ENCODE results near the gene SMARCA4. TPM values are rescaled to one million over a fixed set of nuclear protein-coding genes. Genes with fewer than 3 reads are reported as not detected.
"Not testable (repeated sequence)": the region's sequence is repeated elsewhere in the genome, so short reads cannot be mapped to it uniquely, and the experiment has no call there.

SMARCA4 gene
- total RNA-seq, 2 experiments from 2014 or later = 89.8 to 97.6 TPM

DNA sequence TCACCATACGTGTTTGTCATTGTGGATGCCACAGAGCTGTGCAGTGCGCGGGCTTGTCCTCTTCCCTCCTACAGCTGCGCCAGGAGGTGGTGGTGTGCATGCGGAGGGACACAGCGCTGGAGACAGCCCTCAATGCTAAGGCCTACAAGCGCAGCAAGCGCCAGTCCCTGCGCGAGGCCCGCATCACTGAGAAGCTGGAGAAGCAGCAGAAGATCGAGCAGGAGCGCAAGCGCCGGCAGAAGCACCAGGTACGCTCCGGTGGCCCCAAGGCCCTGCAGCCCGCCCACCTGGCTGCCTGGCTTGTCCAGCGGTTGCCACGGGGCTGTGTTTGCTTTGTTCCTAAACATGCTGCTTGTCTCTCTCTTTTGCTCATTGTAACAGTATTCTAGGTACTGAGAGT lies 30.2 kb downstream of the SMARCA4 start:
- Mint-ChIP-seq H3K27ac (no peak overlapping the region), H3K9me3 (no peaks in the 10 kb centered on the region), H3K4me1 (peaks cover 5% of the 10 kb centered on the region), H3K36me3 (ENCODE audit: low read depth) (peaks cover 34% of the 10 kb centered on the region), H3K4me3 (no peak overlapping the region), H3K27me3 (no peaks in the 10 kb centered on the region)
- ChIA-PET POLR2A (no interaction called here), CTCF (no interaction called here)
- DNase-seq = no peak

GRCh38 chr19:10991521-10992081 lies 30.8 kb downstream of the SMARCA4 start:
- Mint-ChIP-seq H3K9me3 (no peaks in the 10 kb centered on the region), H3K4me1 (peaks cover 5% of the 10 kb centered on the region), H3K27me3 (no peaks in the 10 kb centered on the region), H3K27ac (no peak overlapping the region), H3K4me3 (no peak overlapping the region), H3K36me3 (ENCODE audit: low read depth) (peaks cover 39% of the 10 kb centered on the region)
- CTCF ChIA-PET = no interaction called here
- POLR2A ChIA-PET = interaction anchor here (0.7 kb wide), 2 partner anchors 55 to 384 kb away, joined by 3 to 4 read pairs; no protein-coding TSS in a partner anchor
- no peak for DNase-seq

DNA sequence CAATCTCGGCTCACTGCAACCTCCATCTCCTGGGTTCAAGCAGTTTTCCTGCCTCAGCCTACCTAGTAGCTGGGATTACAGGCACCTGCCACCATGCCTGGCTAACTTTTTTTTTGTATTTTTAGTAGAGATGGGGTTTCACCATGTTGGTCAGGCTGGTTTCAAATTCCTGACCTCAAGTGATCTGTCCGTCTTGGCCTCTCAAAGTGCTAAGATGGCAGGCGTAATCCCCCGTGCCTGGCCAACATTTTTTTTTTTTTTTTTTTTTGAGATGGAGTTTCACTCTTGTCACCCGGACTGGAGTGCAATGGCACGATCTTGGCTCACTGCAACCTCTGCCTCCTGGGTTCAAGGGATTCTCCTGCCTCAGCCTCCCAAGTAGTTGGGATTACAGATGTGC lies 31.3 kb downstream of the SMARCA4 start:
- H3K36me3 Mint-ChIP-seq (ENCODE audit: low read depth) = peaks cover 39% of the 10 kb centered on the region
- H3K4me3 Mint-ChIP-seq, H3K9me3 Mint-ChIP-seq, CTCF ChIA-PET, H3K4me1 Mint-ChIP-seq, H3K27me3 Mint-ChIP-seq, DNase-seq, H3K27ac Mint-ChIP-seq: not testable (repeated sequence)
- POLR2A ChIA-PET = interaction anchor here (0.7 kb wide), 2 partner anchors 56 to 383 kb away, joined by 3 to 4 read pairs; no protein-coding TSS in a partner anchor

DNA sequence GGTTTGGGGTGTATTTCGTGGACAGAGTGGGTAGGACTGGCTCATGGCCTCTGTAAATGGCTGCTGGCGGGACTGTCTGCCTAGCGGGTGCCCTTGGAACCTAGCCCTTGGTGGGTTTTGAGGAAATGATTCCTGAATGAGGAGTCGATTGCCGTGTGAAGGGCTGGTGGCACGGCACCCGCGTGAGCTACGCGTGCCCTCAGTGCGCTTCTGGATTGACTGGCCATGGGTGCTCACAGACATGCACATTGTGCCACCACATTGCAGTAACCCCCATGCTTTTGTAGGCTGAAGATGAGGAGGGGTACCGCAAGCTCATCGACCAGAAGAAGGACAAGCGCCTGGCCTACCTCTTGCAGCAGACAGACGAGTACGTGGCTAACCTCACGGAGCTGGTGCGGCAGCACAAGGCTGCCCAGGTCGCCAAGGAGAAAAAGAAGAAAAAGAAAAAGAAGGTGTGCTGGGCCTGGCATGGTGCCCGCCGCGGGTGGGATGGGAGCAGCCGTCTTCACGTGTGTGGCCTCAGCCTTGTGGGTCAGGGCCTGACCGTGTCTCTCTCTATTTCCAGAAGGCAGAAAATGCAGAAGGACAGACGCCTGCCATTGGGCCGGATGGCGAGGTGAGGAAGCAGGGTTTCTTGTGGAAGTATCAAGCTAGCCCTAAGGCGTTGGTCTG lies 35.2 kb downstream of the SMARCA4 start:
- peaks cover 43% of the 10 kb centered on the region for H3K36me3 Mint-ChIP-seq (ENCODE audit: low read depth)
- H3K27me3 Mint-ChIP-seq = no peaks in the 10 kb centered on the region
- no peaks in the 10 kb centered on the region for H3K9me3 Mint-ChIP-seq
- H3K4me3 Mint-ChIP-seq = no peak overlapping the region
- H3K27ac Mint-ChIP-seq = no peak overlapping the region
- no peak for DNase-seq
- peaks cover 5% of the 10 kb centered on the region for H3K4me1 Mint-ChIP-seq
- POLR2A ChIA-PET = no interaction called here
- CTCF ChIA-PET = no interaction called here

GRCh38 chr19:10998045-10998533 lies 37.3 kb downstream of the SMARCA4 start:
- H3K4me3 Mint-ChIP-seq = no peak overlapping the region
- H3K36me3 Mint-ChIP-seq (ENCODE audit: low read depth) = peaks cover 45% of the 10 kb centered on the region
- ChIA-PET CTCF (interaction anchor here (1.9 kb wide), 1 partner anchor 38 kb away, joined by 6 read pairs; no protein-coding TSS in a partner anchor), POLR2A (no interaction called here)
- no peaks in the 10 kb centered on the region for H3K9me3 Mint-ChIP-seq
- H3K27me3 Mint-ChIP-seq = no peaks in the 10 kb centered on the region
- H3K4me1 Mint-ChIP-seq = no peaks in the 10 kb centered on the region
- DNase-seq = no peak
- H3K27ac Mint-ChIP-seq = no peak overlapping the region

- Mint-ChIP-seq H3K27me3 (no peaks in the 10 kb centered on the region), H3K9me3 (no peaks in the 10 kb centered on the region), H3K4me1 (no peaks in the 10 kb centered on the region), H3K4me3 (no peak overlapping the region), H3K27ac (no peak overlapping the region), H3K36me3 (ENCODE audit: low read depth) (peaks cover 49% of the 10 kb centered on the region)
- ChIA-PET POLR2A (no interaction called here), CTCF (interaction anchor here (1.9 kb wide), 1 partner anchor 37 kb away, joined by 6 read pairs; no protein-coding TSS in a partner anchor)
- no peak for DNase-seq
These were observed 37.8 kb downstream of the SMARCA4 start for GRCh38 chr19:10998666-10999065.

GRCh38 chr19:11005521-11005920 lies 44.7 kb downstream of the SMARCA4 start:
- Mint-ChIP-seq H3K27me3 (no peaks in the 10 kb centered on the region), H3K36me3 (ENCODE audit: low read depth) (peaks cover 40% of the 10 kb centered on the region), H3K4me1 (no peaks in the 10 kb centered on the region), H3K4me3 (no peak overlapping the region), H3K27ac (no peak overlapping the region), H3K9me3 (no peaks in the 10 kb centered on the region)
- POLR2A ChIA-PET = no interaction called here
- CTCF ChIA-PET = no interaction called here
- DNase-seq = no peak

GRCh38 chr19:11007385-11007784 lies 46.6 kb downstream of the SMARCA4 start:
- ChIA-PET POLR2A (no interaction called here), CTCF (interaction anchor here (0.7 to 1.1 kb wide), 2 partner anchors 71 to 181 kb away, joined by 3 to 5 read pairs; no protein-coding TSS in a partner anchor)
- no peaks in the 10 kb centered on the region for H3K4me1 Mint-ChIP-seq
- no peak overlapping the region for H3K27ac Mint-ChIP-seq
- no peaks in the 10 kb centered on the region for H3K9me3 Mint-ChIP-seq
- no peaks in the 10 kb centered on the region for H3K27me3 Mint-ChIP-seq
- peaks cover 36% of the 10 kb centered on the region for H3K36me3 Mint-ChIP-seq (ENCODE audit: low read depth)
- H3K4me3 Mint-ChIP-seq = no peak overlapping the region
- no peak for DNase-seq

- Mint-ChIP-seq H3K36me3 (ENCODE audit: low read depth) (peaks cover 39% of the 10 kb centered on the region), H3K27me3 (no peaks in the 10 kb centered on the region), H3K27ac (no peak overlapping the region), H3K9me3 (no peaks in the 10 kb centered on the region), H3K4me3 (no peak overlapping the region), H3K4me1 (no peaks in the 10 kb centered on the region)
- POLR2A ChIA-PET = no interaction called here
- CTCF ChIA-PET = interaction anchor here (0.7 kb wide), 1 partner anchor 181 kb away, joined by 3 read pairs; no protein-coding TSS in a partner anchor
- no peak for DNase-seq
These were observed 47.2 kb downstream of the SMARCA4 start for GRCh38 chr19:11007962-11008532.

DNA sequence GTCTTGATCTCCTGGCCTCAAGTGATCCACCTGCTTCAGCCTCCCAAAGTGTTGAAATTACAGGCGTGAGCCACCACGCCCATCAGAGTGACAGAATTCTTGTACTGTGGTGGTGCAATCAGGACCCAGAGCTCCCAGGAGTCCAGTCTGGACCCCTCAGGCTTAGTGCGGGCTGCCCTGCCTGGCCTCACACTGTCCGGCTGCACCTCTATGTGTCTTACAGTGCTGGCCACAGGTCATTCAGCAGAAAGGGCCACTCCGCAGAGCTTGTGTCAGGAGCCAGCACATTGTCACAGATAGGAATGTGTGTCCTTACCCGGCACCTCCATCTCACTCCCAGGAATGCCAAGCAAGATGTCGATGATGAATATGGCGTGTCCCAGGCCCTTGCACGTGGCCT lies 49.2 kb downstream of the SMARCA4 start:
- Mint-ChIP-seq H3K27ac (no peak overlapping the region), H3K4me1 (no peaks in the 10 kb centered on the region), H3K4me3 (no peak overlapping the region), H3K9me3 (no peaks in the 10 kb centered on the region), H3K27me3 (no peaks in the 10 kb centered on the region), H3K36me3 (ENCODE audit: low read depth) (peaks cover 42% of the 10 kb centered on the region)
- POLR2A ChIA-PET = no interaction called here
- CTCF ChIA-PET = interaction anchor here (1.2 to 2.0 kb wide), 2 partner anchors 26 to 116 kb away, joined by 6 to 8 read pairs; no protein-coding TSS in a partner anchor
- DNase-seq = no peak

DNA sequence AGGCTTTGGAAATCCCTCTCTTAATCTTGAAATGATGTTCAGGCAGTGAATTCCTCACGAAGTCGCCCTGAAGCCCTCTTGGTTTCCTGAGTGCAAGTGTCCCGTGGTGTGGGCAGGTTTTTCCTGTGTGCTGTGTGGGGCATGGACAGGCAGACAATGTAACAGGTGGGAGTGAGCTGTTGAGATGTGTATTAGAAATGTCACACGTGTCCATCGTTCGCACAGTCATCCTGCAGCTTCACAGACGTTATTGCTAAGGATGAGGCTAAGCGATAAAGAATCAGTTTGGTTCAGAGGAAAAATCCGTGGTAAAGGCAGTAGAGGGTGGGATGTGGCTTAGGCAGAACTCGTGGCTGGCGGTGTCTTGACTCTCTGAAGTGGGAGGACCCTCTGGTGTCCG lies 51.7 kb downstream of the SMARCA4 start:
- CTCF ChIA-PET = no interaction called here
- no peak overlapping the region for H3K4me3 Mint-ChIP-seq

DNA sequence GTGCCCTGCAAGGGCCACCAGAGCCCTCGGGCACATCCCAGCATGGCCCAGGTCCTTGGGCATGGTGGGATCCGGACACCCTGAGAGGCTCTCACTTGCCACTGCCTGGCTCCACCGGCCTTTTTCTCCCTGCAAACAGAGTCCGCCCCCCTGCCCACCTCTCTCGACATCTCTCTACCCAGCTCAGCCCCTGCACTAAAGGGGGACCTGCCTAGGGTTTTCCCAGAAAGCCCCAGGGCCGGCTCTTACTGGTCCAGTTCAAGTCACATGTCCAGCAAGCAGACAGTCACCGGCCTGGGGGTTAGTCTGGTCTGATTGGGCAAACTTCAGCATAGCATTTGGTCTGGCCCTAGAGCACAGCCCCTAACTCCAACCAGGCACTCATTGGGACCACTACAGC lies 52.9 kb downstream of the SMARCA4 start:
- Mint-ChIP-seq H3K9me3 (no peaks in the 10 kb centered on the region), H3K27ac (no peak overlapping the region), H3K27me3 (no peaks in the 10 kb centered on the region), H3K36me3 (ENCODE audit: low read depth) (peaks cover 44% of the 10 kb centered on the region), H3K4me3 (no peak overlapping the region), H3K4me1 (no peaks in the 10 kb centered on the region)
- ChIA-PET CTCF (no interaction called here), POLR2A (no interaction called here)
- no peak for DNase-seq

More for the DNA sequence above, 51.7 kb downstream of the SMARCA4 start:
- DNase-seq = no peak
- Mint-ChIP-seq H3K27ac (no peak overlapping the region), H3K4me1 (no peaks in the 10 kb centered on the region), H3K36me3 (ENCODE audit: low read depth) (peaks cover 49% of the 10 kb centered on the region), H3K9me3 (no peaks in the 10 kb centered on the region), H3K27me3 (no peaks in the 10 kb centered on the region)
- POLR2A ChIA-PET = no interaction called here

DNA sequence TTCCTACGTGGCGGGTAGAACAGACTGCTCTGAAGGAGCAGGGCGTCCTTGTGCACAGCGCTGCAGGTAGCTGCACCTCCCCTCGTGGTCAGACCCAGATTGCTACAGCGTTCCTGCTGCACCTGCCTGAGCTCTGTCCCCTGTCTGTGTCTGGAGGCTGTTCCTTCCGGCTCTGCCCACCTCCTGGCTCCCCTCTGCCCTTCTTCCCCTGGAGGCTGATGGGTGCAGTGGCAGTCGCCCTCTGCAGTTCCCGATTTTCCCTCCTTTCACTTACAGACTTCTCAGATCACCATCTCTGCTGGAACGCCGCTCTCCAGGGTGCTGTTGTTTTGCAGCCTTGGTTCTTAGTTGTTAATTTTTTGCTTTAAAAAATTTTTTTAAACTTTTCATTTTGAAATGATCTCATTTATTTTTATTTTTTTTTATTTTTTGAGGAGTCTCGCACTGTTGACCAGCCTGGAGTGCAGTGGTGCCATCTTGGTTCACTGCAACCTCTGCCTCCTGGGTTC lies 53.6 kb downstream of the SMARCA4 start:
- H3K9me3 Mint-ChIP-seq = no peaks in the 10 kb centered on the region
- no peaks in the 10 kb centered on the region for H3K27me3 Mint-ChIP-seq
- H3K27ac Mint-ChIP-seq = no peak overlapping the region
- H3K36me3 Mint-ChIP-seq (ENCODE audit: low read depth) = peaks cover 47% of the 10 kb centered on the region
- ChIA-PET CTCF (no interaction called here), POLR2A (no interaction called here)
- no peak overlapping the region for H3K4me3 Mint-ChIP-seq
- no peaks in the 10 kb centered on the region for H3K4me1 Mint-ChIP-seq
- DNase-seq = no peak

All from activated CD4-positive, alpha-beta memory T cell treated with anti-CD3 and anti-CD28 coated beads, Interleukin-2, amount 10 ng/mL, durations not matched to agents 7 days and 5 days (primary cell).